NCI-H2171 (cell line): ENCODE data around the gene PANK2.
"Not testable (repeated sequence)": the region's sequence is repeated elsewhere in the genome, so short reads cannot be mapped to it uniquely, and the experiment has no call there.

Experiments
- DNase-seq: peaks from one replicate; lab custom pipeline; 2025; lab: John Stamatoyannopoulos, UW

The PANK2 gene

DNA sequence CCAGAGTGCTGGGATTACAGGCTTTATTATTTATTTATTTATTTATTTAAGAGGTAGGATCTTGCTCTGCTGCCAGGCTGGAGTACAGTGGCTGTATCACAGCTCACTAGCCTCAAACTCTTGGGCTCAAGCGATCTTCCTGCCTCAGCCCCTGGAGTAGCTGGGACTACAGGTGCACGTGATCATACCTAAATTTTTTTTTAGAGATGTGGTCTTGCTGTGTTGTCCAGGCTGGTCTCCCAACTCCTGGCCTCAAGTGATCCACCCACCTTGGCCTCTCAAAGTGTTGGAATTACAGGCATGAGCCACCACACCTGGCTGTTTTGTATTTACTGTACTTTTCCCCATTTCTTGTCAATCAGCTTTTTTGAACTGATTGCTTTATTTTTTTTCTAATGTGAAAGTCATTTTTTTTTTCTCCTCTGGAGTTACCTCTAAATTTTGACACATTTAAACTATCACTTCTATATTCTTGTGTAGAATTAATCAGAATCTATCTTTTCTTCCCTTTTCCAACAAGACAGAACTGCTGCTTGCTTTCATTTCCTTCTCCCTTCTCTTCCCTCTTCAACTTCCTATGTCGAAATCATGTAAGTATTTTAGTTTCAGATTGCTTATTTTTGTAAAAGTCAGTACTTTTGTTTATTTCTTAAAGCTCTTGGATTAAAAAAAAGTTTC, 12.0 kb downstream of the PANK2 start:
- no peak for DNase-seq

- DNase-seq, result no peak
These were observed 12.7 kb downstream of the PANK2 start for GRCh38 chr20:3901706-3902440.

- no peak for DNase-seq
These were observed 13.3 kb downstream of the PANK2 start for GRCh38 chr20:3902446-3902845.

DNA sequence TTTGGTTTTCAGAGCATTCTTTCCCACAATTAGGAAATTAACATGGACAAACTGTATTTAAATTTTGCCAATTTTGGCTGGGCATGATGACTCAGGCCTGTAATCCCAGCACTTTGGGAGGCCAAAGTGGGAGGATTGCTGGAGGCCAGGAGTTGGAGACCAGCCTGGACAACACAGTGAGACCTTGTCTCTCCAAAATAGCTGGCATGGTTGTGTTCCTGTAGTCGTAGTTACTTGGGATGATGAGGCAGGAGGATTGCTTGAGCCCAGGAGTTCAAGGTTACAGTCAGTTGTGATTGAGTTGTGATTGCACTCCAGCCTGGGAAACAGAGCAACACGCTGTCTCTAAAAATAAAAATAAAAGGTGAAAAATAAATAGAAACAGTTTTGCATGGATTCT, 15.0 kb downstream of the PANK2 start:
- DNase-seq, result no peak

GRCh38 chr20:3904857-3905256, 15.7 kb downstream of the PANK2 start:
- no peak for DNase-seq

DNA sequence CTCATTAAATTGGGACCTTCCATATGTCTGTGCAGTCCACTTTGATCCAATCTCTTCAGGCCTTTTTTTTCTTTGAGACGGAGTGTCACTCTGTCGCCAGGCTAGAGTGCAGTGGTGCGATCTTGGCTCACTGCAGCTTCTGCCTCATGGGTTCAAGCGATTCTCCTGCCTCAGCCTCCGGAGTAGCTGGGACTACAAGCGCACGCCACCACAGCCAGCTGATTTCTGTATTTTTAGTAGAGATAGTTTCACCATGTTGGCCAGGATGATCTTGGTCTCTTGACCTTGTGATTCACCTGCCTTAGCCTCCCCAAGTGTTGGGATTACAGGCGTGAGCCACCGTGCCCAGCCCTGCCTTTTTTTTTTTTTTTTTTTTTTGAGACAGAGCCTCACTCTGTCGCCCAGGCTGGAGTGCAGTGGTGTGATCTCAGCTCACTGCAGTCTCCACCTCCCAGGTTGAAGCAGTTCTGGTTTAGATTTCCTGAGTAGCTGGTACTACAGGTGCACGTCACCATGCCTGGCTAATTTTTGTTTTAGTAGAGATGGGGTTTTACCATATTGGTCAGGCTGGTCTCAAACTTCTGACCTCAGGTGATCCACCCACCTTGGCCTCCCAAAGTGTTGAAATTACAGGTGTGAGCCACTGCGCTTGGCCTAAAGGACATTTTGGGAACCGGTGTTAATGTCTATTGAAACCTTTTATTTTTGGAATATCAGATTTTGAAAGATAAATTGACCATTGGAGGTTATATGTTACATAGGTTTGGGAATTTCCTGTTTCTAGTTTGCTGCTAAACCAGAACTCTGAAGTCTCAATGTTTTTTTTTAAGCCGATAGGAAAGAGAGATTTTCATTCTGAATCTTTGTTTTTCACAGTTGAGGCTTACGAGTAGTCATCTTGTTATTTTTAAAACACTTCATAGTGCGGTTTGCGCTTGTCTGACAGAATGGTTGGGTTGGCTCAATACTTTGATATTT, 17.8 kb downstream of the PANK2 start:
- not testable (repeated sequence) for DNase-seq

DNA sequence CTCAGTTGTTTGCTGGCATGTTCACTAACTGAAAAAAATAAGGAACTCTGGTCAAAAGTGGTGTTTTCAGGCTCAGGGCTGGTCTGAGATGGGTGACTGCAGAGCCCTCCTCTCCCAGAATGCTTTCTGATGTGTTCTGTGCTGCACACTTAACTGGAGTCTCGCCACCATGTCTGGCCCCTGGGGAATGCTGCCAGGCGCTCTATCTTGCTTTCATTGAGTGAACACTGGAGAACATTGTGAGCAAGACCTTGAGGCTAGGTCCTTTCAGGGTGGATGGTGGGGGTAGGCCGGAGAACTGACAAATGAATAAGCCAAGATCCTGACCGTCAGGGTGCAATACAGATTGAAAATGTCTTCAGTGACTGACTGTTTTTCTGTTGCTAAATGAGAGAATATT, 19.5 kb downstream of the PANK2 start:
- no peak for DNase-seq

- DNase-seq, result no peak
These were observed 20.8 kb downstream of the PANK2 start for GRCh38 chr20:3909952-3910366.

DNA sequence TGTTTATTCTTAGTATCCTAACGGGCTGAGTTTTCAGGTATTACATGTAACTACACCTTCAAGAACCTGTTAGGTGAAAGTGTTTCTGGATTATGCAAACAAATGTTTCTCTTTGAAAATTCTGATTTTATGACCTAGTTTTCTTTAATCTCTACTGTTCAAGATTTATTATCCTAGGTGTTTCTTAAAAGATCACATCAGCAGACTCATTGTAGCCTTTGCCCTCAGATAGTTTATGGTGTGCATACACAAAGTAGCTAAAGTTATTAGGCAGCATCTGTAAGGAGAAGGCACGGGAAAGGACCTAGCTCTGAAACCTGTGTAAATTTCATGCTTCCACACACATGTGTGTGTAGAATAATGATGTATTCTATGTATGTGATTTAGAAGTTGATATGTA, 21.7 kb downstream of the PANK2 start:
- no peak for DNase-seq

DNA sequence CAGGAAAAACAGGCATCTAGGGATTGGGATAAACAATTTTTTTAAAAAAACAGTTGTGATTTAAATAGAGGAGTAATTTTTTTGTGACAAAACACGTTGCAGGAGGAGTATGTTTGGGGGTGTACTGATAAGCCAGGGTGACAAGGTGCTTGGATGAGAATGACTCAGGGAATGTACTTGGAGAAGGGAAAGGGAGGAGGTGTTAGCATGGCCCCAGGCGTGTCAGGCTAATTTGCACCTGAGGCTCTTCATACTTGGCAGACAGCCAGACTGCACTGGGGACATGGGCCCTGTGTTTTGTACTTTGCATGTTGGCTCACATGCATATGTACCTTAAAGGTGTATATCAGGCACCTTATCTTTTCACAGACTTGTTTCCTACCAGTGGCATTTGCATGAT, 22.8 kb downstream of the PANK2 start:
- peak; percentile 26 for DNase-seq

DNA sequence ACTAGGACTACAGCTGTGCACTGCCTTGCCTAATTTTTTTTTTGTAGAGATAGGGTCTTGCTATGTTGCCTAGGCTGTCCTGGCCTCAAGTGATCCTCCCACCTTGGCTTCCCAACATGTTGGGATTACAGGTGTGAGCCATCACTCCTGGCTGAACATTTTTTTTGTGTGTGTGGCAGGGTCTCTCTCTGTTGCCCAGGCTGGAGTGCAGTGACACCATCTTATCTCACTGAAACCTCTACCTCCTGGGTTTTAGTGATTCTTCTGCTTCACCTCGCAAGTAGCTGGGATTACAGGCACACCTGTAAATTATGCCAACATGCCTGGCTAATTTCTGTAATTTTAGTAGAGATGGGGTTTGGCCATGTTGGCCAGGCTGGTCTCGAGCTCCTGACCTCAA, 25.3 kb downstream of the PANK2 start:
- DNase-seq, result no peak

DNA sequence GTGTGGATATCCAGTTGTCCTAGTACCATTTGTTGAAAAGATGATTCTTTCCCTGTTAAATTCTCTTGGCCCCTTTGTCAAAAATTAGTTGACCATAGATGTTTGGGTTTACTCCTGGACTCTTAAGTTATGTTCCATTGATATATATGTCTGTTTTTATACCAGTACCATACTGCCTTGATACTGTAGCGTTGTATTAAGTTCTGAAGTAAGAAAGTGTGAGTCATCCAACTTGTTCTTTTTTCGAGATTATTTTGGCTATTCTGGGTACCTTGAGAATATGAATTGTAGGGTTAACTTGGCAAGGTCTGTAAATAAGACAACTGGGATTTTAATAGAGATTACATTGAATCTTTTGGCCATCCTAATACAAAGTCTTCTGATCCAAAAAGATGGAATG, 26.5 kb downstream of the PANK2 start:
- no peak for DNase-seq

DNA sequence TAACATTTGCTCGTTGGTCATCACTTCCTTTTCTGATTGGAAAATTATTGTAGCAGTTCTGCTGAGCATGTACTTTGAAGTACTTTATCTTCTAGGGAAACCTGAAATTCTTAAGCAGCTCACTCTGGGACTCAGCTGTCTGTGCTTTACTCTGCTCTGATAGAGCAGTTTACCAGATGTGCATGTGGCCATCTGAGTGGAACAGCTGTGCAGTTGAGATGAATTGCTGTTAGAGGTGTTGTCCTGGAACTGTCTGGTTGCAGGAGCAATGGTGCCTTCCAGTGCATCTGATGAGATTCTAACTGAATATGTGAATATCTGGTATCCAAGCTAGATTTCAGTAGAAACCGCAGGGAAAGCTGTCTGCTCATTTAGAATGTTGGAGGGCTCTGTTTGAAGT, 27.2 kb downstream of the PANK2 start:
- DNase-seq, result no peak

GRCh38 chr20:3919352-3919751, 30.2 kb downstream of the PANK2 start:
- DNase-seq, result no peak

GRCh38 chr20:3922223-3922982, 33.2 kb downstream of the PANK2 start:
- DNase-seq, result no peak

GRCh38 chr20:3922983-3923339, 33.8 kb downstream of the PANK2 start:
- no peak for DNase-seq

- DNase-seq, result no peak
These were observed 34.6 kb downstream of the PANK2 start for GRCh38 chr20:3923818-3924217.

- DNase-seq, result no peak
These were observed 35.3 kb downstream of the PANK2 start for GRCh38 chr20:3924304-3925112.

GRCh38 chr20:3925113-3925695, 36.0 kb downstream of the PANK2 start:
- no peak for DNase-seq

DNA sequence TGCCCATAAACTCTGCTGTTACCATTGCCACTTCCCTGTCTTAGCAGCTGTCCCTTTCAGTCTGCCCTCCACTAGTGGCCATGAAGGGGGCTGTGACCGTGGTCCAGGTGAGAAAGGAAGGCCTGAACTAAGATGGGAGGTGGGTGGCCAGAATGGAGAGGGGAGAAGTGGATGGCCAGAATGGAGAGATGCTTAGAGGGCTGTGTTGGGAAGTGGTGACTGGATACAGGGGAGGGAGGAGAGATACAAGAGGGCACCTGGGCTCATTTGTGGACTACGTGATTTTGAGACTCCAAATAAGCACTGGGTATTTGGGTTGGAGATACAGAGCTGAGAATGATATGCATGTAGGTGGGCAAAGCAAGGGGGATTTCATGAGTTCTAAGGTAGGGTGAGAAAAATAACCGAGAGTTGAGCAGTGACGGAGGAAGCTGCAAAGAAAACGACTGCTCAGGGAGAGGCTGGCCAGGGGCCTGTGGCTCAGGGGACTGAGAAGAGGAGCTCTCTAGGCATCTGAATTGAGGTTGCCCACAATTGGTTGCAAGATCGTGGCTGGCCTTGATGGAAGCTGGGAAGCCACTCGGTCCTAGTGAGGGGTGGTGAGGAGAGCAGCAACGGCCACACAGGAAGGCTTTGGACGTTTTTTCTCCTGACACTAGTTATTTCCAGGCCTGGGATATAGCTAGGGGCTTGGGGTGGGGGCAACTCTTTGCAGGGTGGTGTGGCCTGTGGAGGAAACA, 36.9 kb downstream of the PANK2 start:
- no peak for DNase-seq
